Stimulated activated CD4-positive, alpha-beta T cell treated with anti-CD3 and anti-CD28 coated beads, TNF-alpha, amount 100 ng/mL, for 4 hours (primary cell): ENCODE measurements around the gene SPOPL.

ENCODE experiments used
- DNase-seq, 3 experiments: peaks; one replicate each; pipeline ENCODE4 v3.0.0-alpha.2; 2020; ENCODE audit warnings: low read depth in 3 of 3

SPOPL gene

DNA sequence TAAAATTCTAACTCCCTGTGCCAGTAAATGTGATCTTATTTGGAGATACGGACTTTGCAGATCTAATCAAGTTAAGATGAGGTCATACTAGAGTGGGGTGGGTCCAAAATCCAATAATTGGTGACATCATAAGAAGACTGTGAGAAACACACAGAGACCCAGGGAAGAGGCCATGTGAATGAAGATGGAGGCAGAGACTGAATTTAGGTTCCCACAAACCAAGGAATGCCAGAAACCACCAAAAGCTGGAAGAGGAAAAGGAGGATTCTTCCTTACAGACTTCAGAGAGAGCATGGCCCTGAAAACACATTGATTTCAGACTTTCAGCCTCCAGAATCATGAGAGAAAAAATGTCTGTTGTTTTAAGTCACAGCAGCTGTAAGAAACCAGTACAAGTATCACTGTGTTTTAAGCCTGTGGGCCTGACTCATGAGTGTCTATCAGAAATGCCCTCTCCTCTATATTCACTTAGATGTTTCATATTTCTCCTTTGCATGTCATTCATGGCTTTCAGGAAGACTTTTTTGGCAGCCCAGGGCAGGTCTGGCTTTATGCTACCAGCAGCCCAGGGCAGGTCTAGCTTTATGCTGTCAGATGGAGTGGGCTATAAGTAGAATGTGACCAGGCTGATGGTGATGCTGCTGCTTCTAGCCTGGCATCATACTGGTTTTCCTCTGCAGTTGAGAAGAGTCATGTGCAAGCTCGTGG, 100.0 kb downstream of the SPOPL start:
- no peak for DNase-seq

GRCh38 chr2:138602166-138602460, 100.5 kb downstream of the SPOPL start:
- no peak for DNase-seq

DNA sequence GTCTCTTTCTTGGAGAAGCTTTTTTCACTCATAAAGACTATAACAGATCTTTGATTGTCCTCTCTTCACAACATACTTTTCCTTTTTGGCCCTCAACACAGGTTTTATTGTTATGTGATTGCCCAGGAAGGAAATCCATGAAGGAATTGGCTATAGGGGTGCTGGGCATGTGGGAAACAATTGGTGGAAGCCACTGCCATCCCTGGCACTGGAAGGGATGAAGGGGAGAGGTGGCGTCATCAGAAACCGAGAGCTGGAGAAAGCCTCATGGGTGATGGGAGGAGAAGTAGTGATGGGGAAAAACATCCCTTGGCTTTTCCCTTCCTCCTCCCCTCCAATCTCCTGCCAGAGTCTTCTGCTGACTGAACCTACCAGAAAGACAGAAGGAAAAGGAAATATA, 106.2 kb downstream of the SPOPL start:
- no peak for DNase-seq

- DNase-seq: no peak
These were observed 107.9 kb downstream of the SPOPL start for GRCh38 chr2:138609446-138609845.

DNA sequence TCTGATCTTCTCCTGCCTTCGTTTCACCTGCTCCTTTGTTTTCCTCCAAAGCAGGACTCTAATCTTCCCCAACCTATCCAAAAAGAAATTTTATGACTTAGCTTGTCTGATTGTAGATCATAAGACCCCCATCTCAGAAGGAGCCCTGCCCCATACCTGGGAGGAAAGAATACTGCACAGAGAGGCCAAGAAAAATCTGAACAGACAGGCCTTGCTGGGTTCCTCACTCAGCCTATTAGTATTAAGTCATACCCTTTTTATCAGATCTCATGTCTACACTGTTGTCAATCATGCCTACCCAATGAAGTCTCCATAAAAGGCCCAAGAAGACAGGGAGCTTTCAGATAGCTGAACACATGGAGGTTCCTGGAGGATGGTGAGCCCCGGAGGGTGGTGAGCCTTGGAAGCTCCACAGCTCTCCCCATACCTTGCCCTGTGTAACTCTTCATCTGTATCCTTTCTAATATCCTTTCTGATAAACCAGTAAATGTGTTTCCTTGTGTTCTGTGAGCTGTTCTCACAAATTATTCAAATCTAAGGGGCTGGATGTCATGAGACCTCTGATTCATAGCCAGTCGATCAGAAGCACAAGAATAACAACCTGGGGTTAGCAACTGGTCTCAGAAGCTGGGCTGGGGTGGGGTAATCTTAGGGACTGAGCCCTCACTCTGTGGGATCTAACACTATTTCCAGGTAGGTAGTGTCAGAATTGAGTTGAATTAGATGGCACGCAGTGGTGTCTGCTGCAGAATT, 108.8 kb downstream of the SPOPL start:
- DNase-seq: no peak

- no peak for DNase-seq
These were observed 113.7 kb downstream of the SPOPL start for GRCh38 chr2:138615257-138615656.

DNA sequence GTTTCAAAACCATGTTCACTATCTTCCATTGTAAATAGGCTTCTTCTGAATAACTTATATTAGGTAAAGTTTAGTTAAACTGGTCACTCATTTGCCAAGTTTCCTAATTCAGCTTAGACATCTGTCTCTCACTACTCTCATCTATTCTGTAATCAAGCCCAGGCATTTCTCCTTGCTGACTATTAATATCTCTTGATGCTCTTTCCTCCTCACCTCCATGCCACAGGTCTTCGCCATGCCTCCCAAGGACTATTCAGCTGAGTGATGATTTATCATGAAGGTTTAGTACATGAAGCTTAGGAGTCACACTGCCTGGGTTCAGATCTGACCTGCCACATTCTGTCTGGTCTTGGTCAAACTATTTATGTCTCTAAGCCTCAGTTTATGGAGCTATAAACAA, 115.5 kb downstream of the SPOPL start:
- DNase-seq: no peak

DNA sequence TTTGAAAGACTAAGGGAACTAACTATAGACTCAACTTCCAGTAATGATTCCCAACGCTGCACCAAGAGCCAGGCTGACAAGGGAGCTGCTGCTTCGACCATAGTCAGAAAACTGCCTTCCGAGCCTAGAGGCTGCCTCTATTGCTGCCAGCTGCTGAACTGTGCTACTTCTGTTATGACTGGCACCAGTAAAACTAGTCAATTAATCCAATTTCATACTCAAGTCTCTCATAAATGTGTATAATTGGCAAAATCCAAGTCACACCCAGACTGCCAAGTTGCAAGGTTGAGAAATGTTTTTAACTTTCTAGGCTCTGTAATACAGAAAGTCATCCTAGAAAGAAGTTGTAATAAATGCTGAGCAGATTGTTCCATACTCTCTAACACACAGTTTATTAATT, 117.4 kb downstream of the SPOPL start:
- no peak for DNase-seq

DNA sequence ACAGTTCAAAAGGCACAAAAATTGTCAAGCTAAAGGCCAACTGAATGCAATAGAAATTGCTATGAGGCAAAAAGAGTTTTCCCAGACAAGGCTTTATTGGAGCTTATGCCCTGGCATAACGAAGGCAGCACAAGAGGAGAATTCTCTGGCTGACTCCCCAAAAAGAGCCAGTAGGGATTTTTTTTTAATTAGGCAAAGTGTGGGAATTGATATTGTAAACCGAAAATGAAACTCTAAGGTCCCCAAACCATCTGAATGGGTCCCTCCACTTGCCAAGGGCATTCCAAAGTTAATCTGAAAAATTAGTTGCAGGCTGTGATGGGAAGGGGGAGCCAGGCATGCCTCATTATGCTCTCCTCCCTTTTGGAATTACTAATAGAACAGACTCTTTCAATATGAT, 118.9 kb downstream of the SPOPL start:
- DNase-seq: no peak

GRCh38 chr2:138621139-138621538, 119.6 kb downstream of the SPOPL start:
- DNase-seq: no peak

DNA sequence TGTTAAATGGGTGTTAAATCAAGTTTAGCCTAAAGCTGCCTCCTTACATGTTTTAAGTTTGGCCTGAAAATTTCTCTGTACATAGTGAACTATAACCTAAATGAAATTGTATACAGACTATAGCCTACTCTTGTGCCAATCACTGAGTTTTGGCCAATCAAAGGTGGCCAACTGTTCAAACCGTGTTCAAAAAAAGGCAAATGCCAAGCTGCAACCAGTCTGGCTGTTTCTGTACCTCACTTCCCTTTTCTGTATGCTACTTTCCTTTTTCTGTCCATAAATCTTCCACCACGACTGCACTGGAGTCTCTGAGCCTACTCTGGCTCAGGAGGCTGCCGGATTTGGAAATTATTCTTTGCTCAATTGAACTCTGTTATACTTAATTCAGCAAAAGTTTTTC, 121.0 kb downstream of the SPOPL start:
- DNase-seq: no peak
